HG03439 (cell line): Measurements from ENCODE around the gene NEU4.
"Not testable (repeated sequence)": the region's sequence is repeated elsewhere in the genome, so short reads cannot be mapped to it uniquely, and the experiment has no call there.

Experiments used
- ATAC-seq: cut with Tn5 transposase; IDR thresholded peaks from one replicate; pipeline ENCODE4 v1.9.1; 2021; ENCODE audit warnings: mild to moderate bottlenecking, moderate library complexity; ENCODE audit not compliant: unreplicated experiment

Gene NEU4, protein sequence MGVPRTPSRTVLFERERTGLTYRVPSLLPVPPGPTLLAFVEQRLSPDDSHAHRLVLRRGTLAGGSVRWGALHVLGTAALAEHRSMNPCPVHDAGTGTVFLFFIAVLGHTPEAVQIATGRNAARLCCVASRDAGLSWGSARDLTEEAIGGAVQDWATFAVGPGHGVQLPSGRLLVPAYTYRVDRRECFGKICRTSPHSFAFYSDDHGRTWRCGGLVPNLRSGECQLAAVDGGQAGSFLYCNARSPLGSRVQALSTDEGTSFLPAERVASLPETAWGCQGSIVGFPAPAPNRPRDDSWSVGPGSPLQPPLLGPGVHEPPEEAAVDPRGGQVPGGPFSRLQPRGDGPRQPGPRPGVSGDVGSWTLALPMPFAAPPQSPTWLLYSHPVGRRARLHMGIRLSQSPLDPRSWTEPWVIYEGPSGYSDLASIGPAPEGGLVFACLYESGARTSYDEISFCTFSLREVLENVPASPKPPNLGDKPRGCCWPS

DNA sequence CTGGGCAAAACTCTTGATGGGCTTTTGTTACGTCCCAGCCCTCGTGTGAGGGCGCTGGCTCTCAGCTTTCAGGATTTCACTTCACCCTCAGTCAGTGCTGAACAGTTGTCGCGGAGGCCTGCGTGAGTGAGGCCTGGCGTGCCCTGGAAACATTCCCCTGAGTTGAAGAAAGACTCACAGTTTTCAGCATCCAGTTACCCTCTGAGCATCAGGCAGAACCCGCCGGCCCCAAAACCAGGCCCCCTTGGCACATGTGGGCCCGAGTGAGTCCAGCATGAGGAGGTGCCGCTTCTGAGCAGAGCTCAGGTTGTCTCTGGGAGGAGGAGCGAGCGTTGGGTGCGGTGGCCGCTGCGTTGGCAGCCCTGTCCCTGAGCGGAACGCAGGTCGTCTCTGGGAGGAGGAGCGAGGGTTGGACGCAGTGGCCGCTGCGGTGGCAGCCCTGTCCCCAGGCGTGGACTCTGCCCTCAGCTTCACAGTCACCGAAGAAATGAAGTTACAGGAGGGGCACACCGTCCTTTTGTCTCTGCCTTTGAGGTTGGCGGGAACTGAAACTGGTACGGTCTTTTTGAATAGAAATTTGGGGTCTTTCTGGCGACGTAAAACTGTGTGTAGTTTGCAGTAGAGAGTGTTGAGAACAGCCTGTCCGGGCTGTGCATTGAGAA, at the start of gene NEU4:
Gene NEU4 (plus strand): TSS at position 473 of the 662 bp plus-strand sequence. CDS start 5,292 bp downstream, outside the sequence.
- no peak for ATAC-seq

DNA sequence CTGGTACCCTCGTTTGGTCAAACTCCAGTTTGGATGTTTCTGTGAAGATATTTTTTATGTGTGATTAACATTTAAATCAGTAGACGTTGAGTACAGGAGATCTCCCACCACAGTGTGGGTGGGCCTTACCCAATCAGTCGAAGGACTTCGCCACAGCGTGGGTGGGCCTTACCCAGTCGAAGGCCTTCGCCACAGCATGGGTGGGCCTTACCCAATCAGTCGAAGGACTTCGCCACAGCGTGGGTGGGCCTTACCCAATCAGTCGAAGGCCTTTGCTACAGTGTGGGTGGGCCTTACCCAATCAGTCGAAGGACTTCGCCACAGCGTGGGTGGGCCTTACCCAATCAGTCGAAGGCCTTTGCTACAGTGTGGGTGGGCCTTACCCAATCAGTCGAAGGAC, 49.1 kb upstream of the NEU4 start:
- ATAC-seq: not testable (repeated sequence)

DNA sequence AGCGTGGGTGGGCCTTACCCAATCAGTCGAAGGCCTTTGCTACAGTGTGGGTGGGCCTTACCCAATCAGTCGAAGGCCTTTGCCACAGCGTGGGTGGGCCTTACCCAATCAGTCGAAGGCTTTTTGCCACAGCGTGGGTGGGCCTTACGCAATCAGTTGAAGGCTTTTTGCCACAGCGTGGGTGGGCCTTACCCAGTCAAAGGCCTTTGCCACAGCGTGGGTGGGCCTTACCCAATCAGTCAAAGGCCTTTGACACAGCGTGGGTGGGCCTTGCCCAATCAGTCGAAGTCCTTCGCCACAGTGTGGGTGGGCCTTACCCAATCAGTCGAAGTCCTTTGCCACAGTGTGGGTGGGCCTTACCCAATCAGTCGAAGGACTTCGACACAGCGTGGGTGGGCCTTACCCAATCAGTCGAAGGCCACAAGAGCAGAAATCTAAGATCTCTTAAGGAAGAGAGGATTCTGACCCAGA, 48.7 kb upstream of the NEU4 start:
- no peak for ATAC-seq

DNA sequence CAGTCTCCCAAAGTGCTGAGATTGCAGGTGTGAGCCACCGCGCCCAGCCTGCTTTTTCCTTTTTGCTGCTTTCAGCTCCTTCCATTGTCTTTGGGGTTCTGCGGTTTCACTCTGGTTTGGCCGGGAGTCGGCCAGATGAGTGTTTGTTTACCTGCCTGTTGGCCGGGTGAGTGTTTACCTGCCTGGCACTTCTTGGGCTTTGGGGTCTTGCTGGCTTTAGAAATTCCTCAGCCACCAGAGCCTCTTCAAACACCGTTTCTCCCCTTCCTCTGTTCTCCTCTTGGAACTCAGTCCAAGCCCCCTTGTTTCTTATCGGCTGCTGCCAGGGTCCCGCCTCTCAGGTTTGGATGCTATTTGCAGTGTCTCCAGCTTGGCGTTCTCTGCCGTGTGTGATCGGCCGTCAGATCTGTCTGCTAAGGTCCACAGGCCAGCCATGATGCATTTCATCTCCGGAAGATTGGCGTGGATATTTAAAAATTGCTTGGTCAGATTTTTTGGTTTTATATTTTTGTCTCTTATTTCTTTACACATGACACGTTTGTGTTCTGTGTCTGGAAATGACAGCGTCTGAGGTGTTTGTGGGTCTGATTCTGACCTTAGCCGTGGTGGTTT, 46.6 kb upstream of the NEU4 start:
- no peak for ATAC-seq

DNA sequence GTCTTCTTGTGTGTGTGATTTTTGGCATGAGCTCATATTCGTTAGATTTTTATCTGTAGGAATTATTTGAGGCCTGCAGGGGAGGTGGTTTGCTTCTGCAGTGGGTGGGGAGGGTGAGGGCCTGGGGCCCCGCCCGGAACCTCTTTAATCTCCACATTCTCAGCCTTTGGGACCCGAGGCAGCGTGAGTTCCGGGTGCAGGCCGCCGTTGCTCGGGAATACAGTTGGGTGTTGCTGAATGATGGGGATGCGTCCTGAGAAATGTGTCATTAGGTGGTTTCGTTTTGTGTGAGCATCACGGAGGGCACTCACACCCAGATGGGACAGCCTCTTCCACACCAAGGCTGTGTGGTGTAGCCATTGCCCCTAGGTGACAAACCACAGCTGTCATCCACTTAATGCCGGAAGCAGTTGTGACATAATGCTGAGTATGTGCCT, 46.0 kb upstream of the NEU4 start:
- peak; percentile 82 for ATAC-seq

DNA sequence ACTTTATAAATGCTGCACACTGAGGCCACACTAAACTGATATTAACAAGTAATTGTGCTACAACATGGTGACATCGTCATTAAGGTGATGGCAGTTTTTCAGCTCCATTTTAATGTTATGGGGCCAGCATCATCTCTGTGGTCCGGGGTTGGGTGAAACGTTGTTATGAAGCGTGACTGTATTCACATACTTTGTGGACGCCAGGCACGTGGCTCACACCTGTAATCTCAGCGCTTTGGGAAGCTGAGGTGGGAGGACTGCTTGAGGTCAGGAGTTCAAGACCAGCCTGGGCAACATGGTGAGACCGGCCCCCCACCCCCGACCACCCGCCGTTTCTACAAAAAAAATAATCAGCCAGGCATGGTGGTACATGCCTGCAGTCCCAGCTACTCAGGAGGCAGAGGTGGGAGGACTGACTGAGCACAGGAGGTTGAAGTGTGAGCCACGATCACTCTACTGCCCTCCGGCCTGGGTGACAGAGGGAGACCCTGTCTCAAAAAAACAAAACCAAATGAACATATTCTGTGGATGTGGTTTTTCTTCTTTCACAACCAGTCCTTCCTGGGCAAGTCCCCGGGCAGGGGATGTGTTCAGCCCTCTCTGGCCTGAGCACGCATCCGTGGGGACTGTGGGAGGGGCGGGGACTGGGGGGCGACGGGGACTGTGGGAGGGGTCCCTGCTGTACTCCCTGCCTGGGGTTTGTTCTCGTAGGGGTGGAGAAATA, 45.3 kb upstream of the NEU4 start:
- ATAC-seq: no peak

DNA sequence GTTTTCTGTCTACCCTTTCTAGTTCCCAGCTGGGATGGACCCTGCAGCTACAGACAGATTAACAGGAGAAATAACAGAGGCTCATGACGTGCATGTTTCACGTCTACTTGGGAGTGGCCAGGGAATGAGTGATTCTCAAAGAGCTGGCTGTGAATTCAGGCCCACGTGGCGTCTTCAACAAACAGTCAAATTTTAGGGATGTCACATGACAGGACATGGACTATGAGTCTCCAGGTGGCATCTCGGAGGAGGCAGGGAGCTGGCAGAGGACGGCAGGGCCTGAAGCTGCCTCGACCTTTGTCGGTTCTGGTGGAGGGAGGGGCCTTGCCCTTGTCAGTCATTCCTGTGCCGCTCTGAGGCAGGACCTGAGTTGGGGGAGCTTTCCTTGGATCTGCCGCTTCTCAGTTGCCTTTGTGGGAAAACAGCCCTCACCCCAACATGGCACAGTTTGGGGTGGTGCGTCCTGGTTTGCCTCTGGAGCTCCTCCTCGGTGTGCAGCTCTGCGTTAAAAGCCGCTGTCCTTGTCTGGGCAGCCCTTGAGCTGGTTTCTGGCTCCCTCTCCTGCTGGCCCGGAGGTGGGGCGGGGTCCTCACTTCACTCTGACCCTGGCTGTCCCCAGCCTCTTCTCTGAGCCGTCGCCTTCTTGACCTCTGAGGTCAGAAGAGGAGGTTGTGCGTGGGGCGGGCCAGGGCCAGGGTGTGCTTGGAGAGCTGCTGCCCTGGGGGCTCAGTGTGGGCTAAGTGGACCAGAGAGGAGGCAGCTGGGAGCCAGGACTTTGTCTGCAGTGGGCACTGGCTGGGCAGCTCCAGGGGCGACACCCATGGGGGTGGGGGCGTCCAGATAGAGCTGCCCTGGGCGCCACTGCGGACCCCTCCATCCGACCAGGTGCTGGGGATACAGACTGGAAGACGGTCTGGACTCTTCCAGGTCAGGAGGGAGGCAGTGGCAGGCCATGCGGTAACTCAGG, 44.4 kb upstream of the NEU4 start:
- no peak for ATAC-seq

DNA sequence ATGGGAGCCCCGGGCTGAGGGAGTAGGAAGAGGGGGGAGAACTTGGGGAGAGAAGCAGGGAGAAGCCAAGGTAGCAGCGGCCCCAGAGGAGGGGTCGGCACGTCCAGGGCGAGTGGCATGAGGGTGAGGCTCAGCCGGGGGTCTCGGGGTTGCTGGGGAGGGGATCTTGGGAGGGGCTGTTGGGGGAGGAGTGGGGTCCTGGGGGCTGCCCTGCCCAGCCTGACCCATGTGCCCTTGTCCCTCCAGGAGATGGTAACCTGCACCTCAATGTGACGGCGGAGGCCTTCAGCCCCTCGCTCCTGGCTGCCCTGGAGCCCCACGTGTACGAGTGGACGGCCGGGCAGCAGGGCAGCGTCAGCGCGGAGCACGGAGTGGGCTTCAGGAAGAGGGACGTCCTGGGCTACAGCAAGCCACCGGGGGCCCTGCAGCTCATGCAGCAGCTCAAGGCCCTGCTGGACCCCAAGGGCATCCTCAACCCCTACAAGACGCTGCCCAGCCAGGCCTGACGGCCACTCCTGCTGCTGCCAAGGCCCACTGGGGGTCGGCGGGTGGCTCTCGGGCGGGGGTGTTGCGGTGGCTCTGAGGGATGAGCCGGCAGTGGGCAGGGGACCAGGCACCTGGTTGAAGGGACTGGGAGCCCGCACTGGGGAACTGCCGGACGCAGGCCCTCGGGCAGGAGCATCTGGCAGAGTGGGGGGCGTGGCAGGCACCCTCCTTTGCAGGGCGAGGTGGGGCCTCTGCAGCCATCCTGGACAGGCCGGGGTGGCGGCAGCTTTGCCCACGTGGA, 41.3 kb upstream of the NEU4 start:
- no peak for ATAC-seq

DNA sequence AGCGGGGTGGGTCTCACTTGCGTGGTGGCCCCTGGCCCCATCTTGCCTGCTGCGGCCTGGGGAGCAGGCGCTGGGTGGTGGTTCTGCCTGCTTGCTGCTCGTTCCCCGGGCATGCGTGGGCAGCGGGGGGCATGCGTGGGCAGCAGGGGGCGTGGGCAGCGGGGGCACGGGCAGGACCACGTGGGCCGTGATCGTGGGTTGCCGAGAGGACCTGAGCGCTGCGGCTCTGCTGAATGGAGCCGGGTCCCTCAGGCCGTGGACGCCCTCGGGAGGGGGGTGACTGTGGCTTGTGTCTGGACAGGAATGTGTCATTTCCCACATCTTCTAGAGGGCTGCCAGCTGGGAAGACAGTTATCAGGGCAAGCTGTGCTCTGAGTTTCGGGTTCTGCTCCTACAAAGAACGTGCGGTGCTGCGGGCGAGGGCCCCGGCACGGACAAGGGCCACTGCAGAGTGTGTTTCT, 40.7 kb upstream of the NEU4 start:
- no peak for ATAC-seq

DNA sequence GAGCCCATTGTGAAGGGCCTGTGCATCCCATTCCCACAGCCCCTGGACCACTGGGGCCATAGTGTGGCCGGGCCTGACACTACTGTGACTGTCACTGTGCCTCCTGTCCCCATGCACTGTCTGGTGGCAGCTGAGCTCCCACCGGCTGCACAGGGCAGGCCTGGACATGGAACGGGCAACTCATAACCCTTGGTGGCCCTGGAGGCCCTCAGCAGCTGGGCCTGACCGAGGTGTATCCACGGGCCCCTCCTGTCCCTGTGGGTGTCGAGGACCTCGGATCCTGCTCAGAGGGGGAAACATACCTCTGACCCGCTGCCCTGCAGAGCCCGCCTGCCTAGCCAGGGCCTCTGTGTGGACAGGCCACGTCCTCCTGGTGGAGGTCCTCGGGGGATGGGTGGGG, 40.1 kb upstream of the NEU4 start:
- ATAC-seq: no peak

DNA sequence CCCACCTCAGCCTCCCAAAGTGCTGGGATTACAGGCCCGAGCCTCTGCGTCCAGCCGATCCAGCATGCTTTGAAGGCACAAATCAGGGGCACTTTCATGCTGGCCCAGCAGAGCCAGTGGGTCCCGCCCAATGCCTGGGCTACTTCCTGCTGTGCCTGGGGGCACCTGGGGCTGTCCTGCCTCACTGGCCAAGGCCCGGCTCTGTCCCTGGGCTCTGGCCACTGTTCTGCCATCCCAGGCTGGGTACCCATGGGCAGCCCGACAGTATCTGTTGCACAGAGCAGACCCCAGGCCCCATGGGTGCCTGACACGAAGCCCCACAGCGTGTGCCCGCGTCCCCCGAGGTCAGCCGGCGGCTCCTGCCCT, 39.2 kb upstream of the NEU4 start:
- ATAC-seq: no peak

DNA sequence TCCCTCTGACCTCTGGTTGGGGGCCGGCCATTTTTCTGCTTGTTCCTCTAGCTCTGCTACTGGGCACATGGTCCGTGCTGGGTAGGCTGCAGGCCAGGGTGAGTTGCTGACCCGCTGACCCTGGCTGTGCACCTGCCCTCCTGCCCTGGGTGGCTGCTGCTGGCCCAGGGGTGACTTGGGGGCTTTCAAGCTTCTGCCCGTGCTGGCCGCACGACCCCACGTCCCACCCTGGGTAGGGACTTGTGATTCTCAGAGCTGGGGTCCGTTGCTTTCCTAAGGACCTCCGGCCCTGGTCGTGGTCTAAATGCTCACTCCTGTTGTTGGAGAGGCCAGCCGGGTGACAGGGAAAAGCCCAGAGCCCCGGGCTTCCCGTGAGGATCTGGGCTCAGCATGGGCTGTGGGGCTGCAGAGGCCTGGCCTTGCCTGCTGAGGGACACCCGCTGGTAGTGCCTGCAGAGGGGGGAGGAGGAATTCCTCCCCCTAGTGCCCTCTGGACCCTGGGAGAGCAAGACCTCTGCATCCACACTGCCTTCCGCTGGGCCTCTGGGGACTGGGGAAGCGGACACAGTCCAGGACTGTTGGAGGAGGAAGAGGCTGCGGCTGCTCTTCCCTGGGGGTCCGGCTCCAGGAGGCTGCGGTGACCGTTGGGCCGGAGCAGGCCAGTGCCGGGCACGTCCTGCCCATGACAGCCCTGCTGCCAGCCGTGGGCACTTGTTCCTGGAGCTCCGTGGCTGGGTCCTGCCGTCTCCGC, 38.6 kb upstream of the NEU4 start:
- no peak for ATAC-seq

DNA sequence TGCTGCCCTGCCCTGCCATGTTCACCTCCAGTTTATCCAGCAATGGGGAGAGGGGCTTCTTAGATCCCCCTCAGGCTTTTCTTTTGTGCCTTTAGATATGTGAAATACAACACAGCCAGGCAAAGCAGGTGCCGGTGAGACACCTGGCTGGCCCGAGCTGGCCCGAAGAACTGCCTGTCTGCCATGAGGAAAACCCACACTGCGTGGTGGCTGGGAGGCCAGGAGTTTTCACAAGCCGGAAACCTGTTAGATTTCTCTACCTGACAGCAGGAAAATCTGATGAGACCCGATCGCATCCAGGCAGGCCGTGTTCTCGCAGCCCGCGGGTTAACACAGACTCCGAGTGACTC, 38.1 kb upstream of the NEU4 start:
- ATAC-seq: no peak

DNA sequence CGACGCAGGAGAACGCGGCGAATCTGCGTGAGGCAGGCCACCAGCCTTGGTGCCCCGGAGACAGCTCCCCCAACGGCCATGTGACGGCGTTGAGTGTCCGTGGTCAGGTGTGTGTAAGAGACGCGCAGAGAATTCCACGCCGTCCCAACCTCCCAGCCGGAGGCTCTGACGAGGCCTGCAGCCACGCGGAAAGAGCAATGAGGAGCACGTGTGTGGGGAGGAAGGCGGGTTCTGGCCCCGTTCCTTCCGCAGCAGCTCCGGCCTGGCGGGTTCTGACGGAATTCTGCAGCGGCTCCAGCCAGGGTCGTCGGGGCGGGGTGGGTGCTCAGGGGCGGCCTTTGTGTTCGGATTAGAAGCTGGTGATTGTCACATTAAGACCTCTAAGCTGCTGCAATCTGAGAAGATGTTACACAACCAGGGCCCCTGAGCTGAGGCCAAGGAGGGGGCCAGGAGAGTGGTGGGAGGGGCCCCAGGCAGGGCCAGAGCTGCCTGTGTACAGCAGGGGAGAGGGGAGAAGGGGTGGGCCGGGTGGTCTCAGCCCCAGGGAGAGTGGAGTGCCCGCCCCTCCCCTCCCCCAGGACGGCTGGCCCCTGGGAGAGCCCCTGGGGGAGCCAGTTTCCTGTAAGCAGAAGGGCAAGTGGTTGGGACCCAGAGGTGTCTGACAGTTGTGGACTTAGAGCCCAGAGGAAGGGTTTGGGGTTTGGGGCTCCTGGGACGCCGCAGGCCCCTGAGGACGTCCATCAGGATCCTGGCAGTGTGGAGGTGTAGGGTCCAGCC, 37.5 kb upstream of the NEU4 start:
- ATAC-seq: no peak

DNA sequence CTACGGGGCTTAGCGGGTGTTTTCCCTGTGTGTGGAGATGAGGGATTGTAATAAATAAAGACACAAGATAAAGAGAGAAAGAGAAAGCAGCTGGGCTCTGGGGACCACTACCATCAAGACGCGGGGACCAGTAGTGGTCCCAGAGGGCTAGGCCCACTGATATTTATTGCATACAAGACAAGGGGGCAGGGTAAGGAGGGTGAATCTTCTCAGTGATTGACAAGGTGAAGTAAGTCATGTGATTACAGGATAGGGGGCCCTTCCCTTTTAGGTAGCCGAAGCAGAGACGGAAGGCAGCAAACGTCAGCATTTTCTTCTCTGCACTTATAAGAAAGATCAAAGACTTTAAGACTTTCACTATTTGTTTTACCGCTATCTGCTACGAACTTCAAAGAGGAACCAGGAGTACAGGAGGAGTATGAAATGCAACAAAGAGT, 36.9 kb upstream of the NEU4 start:
- no peak for ATAC-seq

DNA sequence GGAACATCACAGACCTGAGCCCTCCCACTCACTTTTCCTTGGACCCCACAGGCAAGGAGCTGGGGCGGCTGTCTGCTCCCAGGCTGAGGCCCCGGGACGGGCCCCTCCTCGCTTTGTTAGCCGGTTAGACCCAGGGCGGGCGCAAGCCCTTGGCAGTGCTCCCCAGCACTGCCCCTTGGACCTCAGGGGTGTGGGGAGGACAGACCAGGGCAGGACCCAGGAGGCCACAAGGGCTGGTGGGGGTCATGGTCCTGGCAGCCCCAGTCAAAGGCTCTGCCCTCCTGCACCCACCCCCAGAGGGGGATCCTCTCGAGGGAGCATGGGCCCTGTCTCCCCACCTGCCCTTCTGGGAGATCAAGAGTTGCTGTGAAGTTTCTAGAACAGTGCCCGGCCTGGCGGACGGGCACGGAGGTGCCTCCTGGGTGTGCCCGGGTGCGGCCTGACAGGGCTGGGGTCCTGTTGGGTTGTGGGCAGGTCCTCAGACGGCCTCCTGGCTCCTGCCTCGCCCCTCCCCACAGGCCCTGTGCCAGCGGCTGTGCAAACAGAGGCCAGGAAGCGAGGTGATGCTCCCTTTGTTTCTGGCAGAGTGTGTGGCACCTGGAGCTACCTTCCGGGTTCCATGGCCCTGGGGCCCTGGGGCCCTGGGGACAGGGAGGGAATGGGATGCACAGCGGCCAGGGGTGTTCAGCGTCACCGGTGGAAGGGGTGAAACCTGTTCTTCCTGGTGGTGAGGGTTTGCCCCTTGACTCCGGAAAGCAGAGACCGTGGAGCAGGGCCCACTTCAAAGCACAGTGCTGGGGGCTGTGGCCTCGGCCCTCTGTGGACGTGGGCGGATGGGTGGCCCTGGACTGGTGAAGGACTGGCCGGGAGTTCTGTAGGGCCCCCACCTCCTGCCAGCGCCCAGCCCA, 35.2 kb upstream of the NEU4 start:
- ATAC-seq: no peak
